ENCODE data around the gene CYTL1. TPM values are rescaled to one million over a fixed set of nuclear protein-coding genes. Genes with fewer than 3 reads are reported as not detected.

The CYTL1 gene
- polyA plus RNA-seq, 2 donors: 0.57 to 1.6 TPM

DNA sequence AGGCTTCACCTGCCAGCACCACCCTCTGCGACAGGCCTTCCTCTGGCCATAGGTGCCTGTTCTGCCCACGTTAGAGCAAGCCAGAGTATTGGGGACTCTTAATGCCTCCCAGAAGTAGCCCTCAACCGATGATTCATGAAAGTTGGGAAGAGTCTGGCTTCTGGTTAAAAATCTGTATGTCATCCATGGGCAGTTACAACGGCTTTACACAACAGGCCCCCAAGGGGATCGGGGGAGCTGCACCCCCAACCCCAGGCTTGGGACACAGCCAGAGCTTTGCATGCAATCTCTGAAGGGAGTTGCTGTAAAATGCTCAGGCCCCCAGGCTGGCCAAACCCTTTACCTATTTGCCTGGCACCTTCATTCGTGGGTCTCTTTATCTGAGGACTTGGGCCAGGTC is 5.4 kb upstream of the CYTL1 start:
- H3K27ac ChIP-seq (ENCODE audit: low read depth in 2 of 2, low read length in 1 of 2): no peak overlapping the region
- 75 to 76% methylated on average over 6 of the region's 6 CpGs for WGBS, 2 donors
- H3K27me3 ChIP-seq (ENCODE audit: control insufficient read depth in 1 of 2, insufficient read depth in 2 of 2, low read length in 2 of 2): no peaks in the 10 kb centered on the region
- H3K36me3 ChIP-seq (ENCODE audit: control insufficient read depth in 2 of 2, insufficient read depth in 2 of 2, low read length in 1 of 2): no peaks in the 10 kb centered on the region
- peaks cover 0 to 3% of the 10 kb centered on the region in 2 donors for H3K9me3 ChIP-seq (ENCODE audit: control insufficient read depth in 2 of 2, insufficient read depth in 1 of 2, low read depth in 1 of 2, low read length in 1 of 2)
- H3K4me1 ChIP-seq (ENCODE audit: control insufficient read depth in 2 of 2, insufficient read depth in 2 of 2, low read length in 1 of 2): no peaks in the 10 kb centered on the region
- no peak overlapping the region for H3K4me3 ChIP-seq (ENCODE audit: low read depth in 1 of 2, low read length in 2 of 2)

DNA sequence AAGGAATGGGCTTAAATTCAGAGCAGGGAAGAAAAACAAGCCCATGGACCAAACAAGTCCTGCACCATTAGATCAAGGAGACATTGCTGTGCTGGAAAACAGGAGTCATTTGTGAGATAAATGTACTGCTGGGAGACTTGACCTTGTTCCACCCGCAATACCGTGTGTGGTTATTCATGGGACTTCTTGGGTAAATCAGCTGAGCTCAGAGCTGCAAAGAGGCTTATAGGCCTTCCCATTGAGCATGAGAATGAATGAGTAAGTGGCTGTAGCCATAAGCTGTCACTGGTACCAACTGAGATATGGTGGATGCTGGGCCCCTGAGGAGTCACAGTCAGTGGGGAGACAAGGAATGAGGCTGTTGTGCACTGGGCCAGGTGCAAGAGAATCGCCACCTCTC is 2.3 kb upstream of the CYTL1 start:
- WGBS, 2 donors: 71 to 84% methylated on average over 3 of the region's 3 CpGs
- Histone ChIP-seq H3K4me3 (ENCODE audit: low read depth in 1 of 2, low read length in 2 of 2) (no peak overlapping the region), H3K27ac (ENCODE audit: low read depth in 2 of 2, low read length in 1 of 2) (no peak overlapping the region), H3K4me1 (ENCODE audit: control insufficient read depth in 2 of 2, insufficient read depth in 2 of 2, low read length in 1 of 2) (no peaks in the 10 kb centered on the region), H3K36me3 (ENCODE audit: control insufficient read depth in 2 of 2, insufficient read depth in 2 of 2, low read length in 1 of 2) (no peaks in the 10 kb centered on the region), H3K27me3 (ENCODE audit: control insufficient read depth in 1 of 2, insufficient read depth in 2 of 2, low read length in 2 of 2) (peaks cover 0 to 5% of the 10 kb centered on the region in 2 donors), H3K9me3 (ENCODE audit: control insufficient read depth in 2 of 2, insufficient read depth in 1 of 2, low read depth in 1 of 2, low read length in 1 of 2) (peaks cover 0 to 3% of the 10 kb centered on the region in 2 donors)

DNA sequence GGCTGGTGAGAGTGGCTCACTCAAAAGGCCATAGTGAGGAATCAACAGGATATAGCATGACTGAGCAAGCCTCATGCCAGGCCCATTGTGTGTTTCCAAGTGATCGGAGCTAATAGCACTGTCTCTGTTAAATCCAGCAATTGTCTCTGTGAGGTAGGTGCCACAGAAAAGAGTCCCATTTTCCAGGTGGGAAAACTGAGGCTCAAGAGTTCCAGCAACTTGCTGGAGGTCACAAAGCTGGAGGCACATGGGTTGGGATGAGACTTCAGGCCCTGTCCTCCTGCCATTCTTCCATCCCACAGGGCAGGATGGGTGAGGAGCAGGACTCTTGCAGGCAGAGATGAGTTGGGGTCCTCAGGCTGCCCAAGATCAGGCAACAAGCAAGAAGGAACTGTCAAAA is 1.1 kb upstream of the CYTL1 start:
- no peaks in the 10 kb centered on the region for H3K36me3 ChIP-seq (ENCODE audit: control insufficient read depth in 2 of 2, insufficient read depth in 2 of 2, low read length in 1 of 2)
- H3K27me3 ChIP-seq (ENCODE audit: control insufficient read depth in 1 of 2, insufficient read depth in 2 of 2, low read length in 2 of 2): peaks cover 0 to 5% of the 10 kb centered on the region in 2 donors
- no peak overlapping the region for H3K27ac ChIP-seq (ENCODE audit: low read depth in 2 of 2, low read length in 1 of 2)
- WGBS, 2 donors: 57 to 76% methylated on average over 1 of the region's 1 CpG
- no peaks in the 10 kb centered on the region for H3K9me3 ChIP-seq (ENCODE audit: control insufficient read depth in 2 of 2, insufficient read depth in 1 of 2, low read depth in 1 of 2, low read length in 1 of 2)
- H3K4me3 ChIP-seq (ENCODE audit: low read depth in 1 of 2, low read length in 2 of 2): no peak overlapping the region
- H3K4me1 ChIP-seq (ENCODE audit: control insufficient read depth in 2 of 2, insufficient read depth in 2 of 2, low read length in 1 of 2): no peaks in the 10 kb centered on the region

DNA sequence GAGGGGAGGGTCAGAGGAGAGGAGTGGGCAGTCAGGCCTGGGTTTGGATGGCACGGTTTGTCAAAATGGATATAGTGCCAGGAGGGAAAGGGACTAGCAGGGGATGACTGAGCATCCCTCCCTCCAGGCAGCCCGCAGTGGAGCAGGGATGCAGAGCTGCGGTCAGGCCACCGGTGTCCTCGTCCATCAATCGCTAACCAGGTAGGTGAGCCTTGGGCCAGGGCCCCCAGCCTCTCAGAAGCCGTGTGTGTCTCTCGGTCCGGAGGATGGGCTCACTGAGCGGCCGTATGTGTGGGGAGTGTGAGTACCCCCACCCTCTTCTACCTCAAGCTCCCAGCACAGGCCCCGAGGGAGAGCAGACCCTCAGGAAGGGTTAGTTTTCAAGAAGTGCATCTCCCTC is 538 bp upstream of the CYTL1 start:
- Histone ChIP-seq H3K27ac (ENCODE audit: low read depth in 2 of 2, low read length in 1 of 2) (no peak overlapping the region), H3K4me3 (ENCODE audit: low read depth in 1 of 2, low read length in 2 of 2) (no peak overlapping the region), H3K9me3 (ENCODE audit: control insufficient read depth in 2 of 2, insufficient read depth in 1 of 2, low read depth in 1 of 2, low read length in 1 of 2) (no peaks in the 10 kb centered on the region), H3K27me3 (ENCODE audit: control insufficient read depth in 1 of 2, insufficient read depth in 2 of 2, low read length in 2 of 2) (peaks cover 4 to 5% of the 10 kb centered on the region in 2 donors), H3K36me3 (ENCODE audit: control insufficient read depth in 2 of 2, insufficient read depth in 2 of 2, low read length in 1 of 2) (no peaks in the 10 kb centered on the region), H3K4me1 (ENCODE audit: control insufficient read depth in 2 of 2, insufficient read depth in 2 of 2, low read length in 1 of 2) (no peaks in the 10 kb centered on the region)
- WGBS, 2 donors: 72 to 84% methylated on average over 12 of the region's 12 CpGs

DNA sequence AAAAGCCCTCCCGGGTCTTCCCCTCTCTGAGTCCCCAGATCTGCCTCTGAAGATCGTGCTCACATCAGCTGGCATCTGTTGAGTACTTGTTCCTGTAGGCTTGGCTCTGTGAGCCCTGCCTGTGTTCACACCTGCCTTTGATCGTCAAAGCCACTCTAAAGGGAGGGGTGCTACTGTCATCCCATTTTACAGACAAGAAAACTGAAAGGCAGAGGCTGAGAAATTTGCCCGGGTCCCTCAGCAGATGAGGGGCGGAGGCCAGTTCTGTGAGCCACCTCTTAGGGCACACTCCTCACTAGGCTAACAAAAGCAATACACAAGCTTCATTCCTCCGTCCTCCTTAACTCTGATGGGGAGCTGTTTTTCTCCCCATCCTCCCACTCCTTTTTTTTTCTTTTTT is 655 bp downstream of the CYTL1 start:
- Histone ChIP-seq H3K9me3 (ENCODE audit: control insufficient read depth in 2 of 2, insufficient read depth in 1 of 2, low read depth in 1 of 2, low read length in 1 of 2) (no peaks in the 10 kb centered on the region), H3K36me3 (ENCODE audit: control insufficient read depth in 2 of 2, insufficient read depth in 2 of 2, low read length in 1 of 2) (no peaks in the 10 kb centered on the region), H3K4me3 (ENCODE audit: low read depth in 1 of 2, low read length in 2 of 2) (no peak overlapping the region), H3K27me3 (ENCODE audit: control insufficient read depth in 1 of 2, insufficient read depth in 2 of 2, low read length in 2 of 2) (peaks cover 4 to 5% of the 10 kb centered on the region in 2 donors), H3K4me1 (ENCODE audit: control insufficient read depth in 2 of 2, insufficient read depth in 2 of 2, low read length in 1 of 2) (no peaks in the 10 kb centered on the region), H3K27ac (ENCODE audit: low read depth in 2 of 2, low read length in 1 of 2) (no peak overlapping the region)
- WGBS, 2 donors: 30 to 38% methylated on average over 6 of the region's 6 CpGs

DNA sequence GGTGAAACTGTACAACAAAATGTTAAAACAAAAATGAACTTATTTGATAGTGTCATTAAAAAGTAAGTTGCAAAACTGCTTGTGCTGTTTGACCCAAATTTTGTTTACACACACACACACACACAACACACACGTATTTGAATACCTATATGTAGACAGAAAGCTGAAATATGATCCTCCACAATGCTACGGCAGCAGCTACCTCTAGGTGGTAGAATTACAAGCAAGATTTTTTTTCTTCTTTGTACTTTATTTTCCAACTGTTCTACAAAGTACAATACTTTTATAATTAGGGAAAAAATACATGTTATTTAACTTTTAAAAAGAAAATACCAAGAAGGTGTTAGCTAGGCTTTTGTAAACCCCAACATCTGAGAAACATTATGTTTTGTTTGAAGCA is 1.2 kb downstream of the CYTL1 start:
- WGBS, 2 donors: 19 to 20% methylated on average over 2 of the region's 2 CpGs
- Histone ChIP-seq H3K9me3 (ENCODE audit: control insufficient read depth in 2 of 2, insufficient read depth in 1 of 2, low read depth in 1 of 2, low read length in 1 of 2) (no peaks in the 10 kb centered on the region), H3K4me1 (ENCODE audit: control insufficient read depth in 2 of 2, insufficient read depth in 2 of 2, low read length in 1 of 2) (no peaks in the 10 kb centered on the region), H3K36me3 (ENCODE audit: control insufficient read depth in 2 of 2, insufficient read depth in 2 of 2, low read length in 1 of 2) (no peaks in the 10 kb centered on the region), H3K4me3 (ENCODE audit: low read depth in 1 of 2, low read length in 2 of 2) (no peak overlapping the region), H3K27ac (ENCODE audit: low read depth in 2 of 2, low read length in 1 of 2) (no peak overlapping the region), H3K27me3 (ENCODE audit: control insufficient read depth in 1 of 2, insufficient read depth in 2 of 2, low read length in 2 of 2) (peaks cover 4 to 5% of the 10 kb centered on the region in 2 donors)

DNA sequence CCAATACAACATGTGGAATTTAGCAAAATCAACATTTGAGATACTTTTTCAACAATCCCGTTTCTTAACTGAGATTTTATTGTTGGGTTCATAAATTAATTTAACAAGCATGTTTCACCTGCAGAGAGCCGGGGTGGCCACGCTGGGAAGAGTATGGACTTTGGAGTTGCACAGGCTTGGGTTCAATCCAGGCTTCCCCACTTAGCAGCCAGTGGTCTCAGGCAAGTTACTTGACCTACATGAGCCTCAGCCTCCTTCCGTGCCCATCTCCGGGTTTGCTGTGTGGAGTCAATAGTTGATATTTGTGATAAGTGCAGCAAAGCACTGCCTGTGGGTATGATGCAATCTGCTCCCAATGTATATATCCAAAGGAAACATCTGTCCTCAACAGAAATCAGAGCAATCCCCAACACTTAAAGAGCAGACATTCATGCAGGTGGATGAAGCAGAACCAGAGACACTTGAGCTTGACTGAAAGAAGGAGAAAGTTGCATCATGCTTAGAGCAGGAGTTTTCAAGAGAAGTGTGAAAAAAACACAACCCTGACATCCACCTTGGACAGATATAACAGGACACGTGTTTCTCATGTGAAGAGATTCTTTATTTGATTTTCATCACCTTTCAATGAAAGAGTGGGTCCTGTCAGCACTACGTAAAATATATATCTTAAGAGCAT is 5.1 kb downstream of the CYTL1 start:
- Histone ChIP-seq H3K9me3 (ENCODE audit: control insufficient read depth in 2 of 2, insufficient read depth in 1 of 2, low read depth in 1 of 2, low read length in 1 of 2) (no peaks in the 10 kb centered on the region), H3K27ac (ENCODE audit: low read depth in 2 of 2, low read length in 1 of 2) (no peak overlapping the region), H3K27me3 (ENCODE audit: control insufficient read depth in 1 of 2, insufficient read depth in 2 of 2, low read length in 2 of 2) (peaks cover 1 to 9% of the 10 kb centered on the region in 2 donors), H3K36me3 (ENCODE audit: control insufficient read depth in 2 of 2, insufficient read depth in 2 of 2, low read length in 1 of 2) (no peaks in the 10 kb centered on the region), H3K4me3 (ENCODE audit: low read depth in 1 of 2, low read length in 2 of 2) (no peak overlapping the region), H3K4me1 (ENCODE audit: control insufficient read depth in 2 of 2, insufficient read depth in 2 of 2, low read length in 1 of 2) (no peaks in the 10 kb centered on the region)
- 63 to 67% methylated on average over 7 of the region's 7 CpGs for WGBS, 2 donors

DNA sequence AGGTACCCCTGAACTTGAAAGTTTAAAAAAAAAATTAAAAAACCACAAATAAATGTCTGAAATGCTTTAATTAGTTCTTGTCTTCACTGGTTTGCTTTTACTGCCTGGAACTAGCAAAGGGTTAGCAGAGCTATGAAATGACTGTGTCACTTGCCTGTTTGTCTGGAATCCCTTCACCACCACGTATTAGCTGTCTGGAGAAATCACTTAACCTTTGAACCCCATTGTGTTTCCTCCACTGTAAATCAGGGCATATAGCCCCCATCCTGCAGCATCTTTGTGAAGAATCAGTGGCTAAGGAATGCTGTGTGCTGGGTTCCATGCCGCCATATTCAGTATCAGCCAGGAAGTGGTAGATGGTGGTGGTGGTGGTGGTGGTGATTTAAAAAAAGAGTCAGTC is 6.3 kb downstream of the CYTL1 start:
- Histone ChIP-seq H3K4me1 (ENCODE audit: control insufficient read depth in 2 of 2, insufficient read depth in 2 of 2, low read length in 1 of 2) (no peaks in the 10 kb centered on the region), H3K36me3 (ENCODE audit: control insufficient read depth in 2 of 2, insufficient read depth in 2 of 2, low read length in 1 of 2) (no peaks in the 10 kb centered on the region), H3K27me3 (ENCODE audit: control insufficient read depth in 1 of 2, insufficient read depth in 2 of 2, low read length in 2 of 2) (peaks cover 0 to 9% of the 10 kb centered on the region in 2 donors), H3K4me3 (ENCODE audit: low read depth in 1 of 2, low read length in 2 of 2) (no peak overlapping the region), H3K27ac (ENCODE audit: low read depth in 2 of 2, low read length in 1 of 2) (no peak overlapping the region), H3K9me3 (ENCODE audit: control insufficient read depth in 2 of 2, insufficient read depth in 1 of 2, low read depth in 1 of 2, low read length in 1 of 2) (no peaks in the 10 kb centered on the region)
- 54 to 63% methylated on average over 2 of the region's 2 CpGs for WGBS, 2 donors

DNA sequence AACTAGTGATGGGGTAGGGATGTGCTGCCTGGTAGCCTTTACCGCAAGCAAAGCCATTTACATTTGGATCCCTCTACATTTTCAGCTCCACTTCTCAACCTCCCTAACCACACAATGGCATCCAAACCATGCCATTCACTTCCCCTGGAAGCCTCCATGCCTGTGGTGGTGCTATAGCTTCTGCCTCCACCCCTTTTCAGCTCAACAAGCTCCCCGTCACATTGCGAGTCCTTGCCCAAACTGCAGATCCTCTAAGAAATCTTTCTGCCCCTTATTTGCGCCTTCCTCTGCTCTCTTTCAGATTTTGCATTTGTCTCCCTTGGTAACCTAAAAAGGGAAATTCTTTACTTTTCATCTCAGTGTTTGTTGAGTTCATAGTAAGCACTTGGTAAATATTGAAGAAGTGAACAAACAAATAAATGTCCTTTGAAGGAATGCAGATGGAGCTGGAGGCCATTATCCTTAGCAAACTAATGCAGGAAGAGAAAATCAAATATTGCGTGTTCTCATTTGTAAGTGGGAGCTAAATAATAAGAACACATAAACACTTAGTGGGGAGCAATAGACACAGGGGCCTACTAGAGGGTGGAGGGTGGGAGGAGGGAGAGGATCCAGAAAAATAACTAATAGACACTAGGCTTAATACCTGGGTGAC is 6.9 kb downstream of the CYTL1 start:
- 67 to 70% methylated on average over 5 of the region's 5 CpGs for WGBS, 2 donors
- peaks cover 0 to 9% of the 10 kb centered on the region in 2 donors for H3K27me3 ChIP-seq (ENCODE audit: control insufficient read depth in 1 of 2, insufficient read depth in 2 of 2, low read length in 2 of 2)
- no peaks in the 10 kb centered on the region for H3K36me3 ChIP-seq (ENCODE audit: control insufficient read depth in 2 of 2, insufficient read depth in 2 of 2, low read length in 1 of 2)
- H3K4me1 ChIP-seq (ENCODE audit: control insufficient read depth in 2 of 2, insufficient read depth in 2 of 2, low read length in 1 of 2): no peaks in the 10 kb centered on the region
- no peak overlapping the region for H3K4me3 ChIP-seq (ENCODE audit: low read depth in 1 of 2, low read length in 2 of 2)
- no peaks in the 10 kb centered on the region for H3K9me3 ChIP-seq (ENCODE audit: control insufficient read depth in 2 of 2, insufficient read depth in 1 of 2, low read depth in 1 of 2, low read length in 1 of 2)
- no peak overlapping the region for H3K27ac ChIP-seq (ENCODE audit: low read depth in 2 of 2, low read length in 1 of 2)

DNA sequence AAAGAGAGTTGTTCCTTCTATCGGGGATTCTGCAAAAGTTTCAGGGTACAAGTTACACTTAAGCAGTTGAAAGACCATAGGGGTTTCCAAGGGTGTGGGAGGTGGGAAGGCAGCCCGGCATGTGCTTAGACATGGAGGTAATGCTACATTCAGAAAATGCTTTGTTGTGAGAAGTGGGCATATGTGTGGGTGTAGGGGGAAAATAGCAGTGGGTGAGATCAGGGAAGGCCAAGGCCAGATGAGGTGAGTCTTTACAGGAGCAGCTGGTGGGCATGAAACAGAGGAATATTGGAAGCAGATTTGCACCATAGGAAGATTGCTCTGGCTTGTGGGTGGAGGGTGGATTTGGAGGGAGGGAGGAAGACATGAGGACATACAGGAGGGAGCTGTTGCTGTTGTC is 8.3 kb downstream of the CYTL1 start:
- Histone ChIP-seq H3K27me3 (ENCODE audit: control insufficient read depth in 1 of 2, insufficient read depth in 2 of 2, low read length in 2 of 2) (peaks cover 0 to 9% of the 10 kb centered on the region in 2 donors), H3K9me3 (ENCODE audit: control insufficient read depth in 2 of 2, insufficient read depth in 1 of 2, low read depth in 1 of 2, low read length in 1 of 2) (no peaks in the 10 kb centered on the region), H3K4me1 (ENCODE audit: control insufficient read depth in 2 of 2, insufficient read depth in 2 of 2, low read length in 1 of 2) (no peaks in the 10 kb centered on the region), H3K4me3 (ENCODE audit: low read depth in 1 of 2, low read length in 2 of 2) (no peak overlapping the region), H3K36me3 (ENCODE audit: control insufficient read depth in 2 of 2, insufficient read depth in 2 of 2, low read length in 1 of 2) (no peaks in the 10 kb centered on the region), H3K27ac (ENCODE audit: low read depth in 2 of 2, low read length in 1 of 2) (no peak overlapping the region)
- 92 to 95% methylated on average over 2 of the region's 2 CpGs for WGBS, 2 donors

All from esophagus (tissue), 2 donors.